HepG2 (cell line): ENCODE measurements around the gene NDRG3. TPM values are rescaled to one million over a fixed set of nuclear protein-coding genes. Genes with fewer than 3 reads are reported as not detected.
A peak's percentile ranks its signal among the peaks of the same experiment; 100 is the strongest.

Experiments used
- ARID4A ChIP-seq: sonication (generic); formaldehyde crosslinking; IDR thresholded peaks from 2 replicates; pipeline ENCODE4 v1.5.0; 2020; ENCODE audit warnings: mild to moderate bottlenecking, missing genetic modification reagents, borderline replicate concordance
- CAMTA2 ChIP-seq: sonication (generic); formaldehyde crosslinking; IDR thresholded peaks from 2 replicates; pipeline ENCODE4 v1.4.0; 2020; ENCODE audit warnings: mild to moderate bottlenecking, missing genetic modification reagents, borderline replicate concordance
- DMTF1 ChIP-seq: sonication (generic); formaldehyde crosslinking; IDR thresholded peaks from 2 replicates; pipeline ENCODE4 v1.4.0; 2020; ENCODE audit warnings: mild to moderate bottlenecking, missing genetic modification reagents
- HOXA9 ChIP-seq: sonication (generic); formaldehyde crosslinking; IDR thresholded peaks from 2 replicates; pipeline ENCODE4 v1.8.1; 2022; ENCODE audit warnings: missing genetic modification reagents, mild to moderate bottlenecking, moderate library complexity, borderline replicate concordance
- NFE2L1 ChIP-seq: sonication (generic); formaldehyde crosslinking; IDR thresholded peaks from 2 replicates; pipeline ENCODE4 v1.4.0; 2020; ENCODE audit warnings: missing genetic modification reagents, mild to moderate bottlenecking, borderline replicate concordance
- NPAS2 ChIP-seq: sonication (generic); formaldehyde crosslinking; IDR thresholded peaks from 2 replicates; pipeline ENCODE4 v1.8.0; 2022; ENCODE audit warnings: mild to moderate bottlenecking, missing genetic modification reagents, borderline replicate concordance
- POLR2AphosphoS5 ChIP-seq: IDR thresholded peaks from 2 replicates; pipeline ENCODE4 v1.6.1; 2012; ENCODE audit warnings: low read depth, low read length
- RAD21 ChIP-seq: fragments of 450-650 bp; formaldehyde crosslinking; IDR thresholded peaks from 2 replicates; pipeline ENCODE4 v1.5.0; 2020; ENCODE audit warnings: mild to moderate bottlenecking
- ZBTB49 ChIP-seq: sonication (generic); formaldehyde crosslinking; IDR thresholded peaks from 2 replicates; pipeline ENCODE4 v1.4.0; 2020; ENCODE audit warnings: missing genetic modification reagents, borderline replicate concordance
- ZFP1 ChIP-seq: IDR thresholded peaks from 2 replicates; pipeline ENCODE4 v1.6.1; 2016
- ZFP36L1 ChIP-seq: sonication (generic); formaldehyde crosslinking; IDR thresholded peaks from 2 replicates; pipeline ENCODE4 v1.8.0; 2022; ENCODE audit warnings: mild to moderate bottlenecking, missing genetic modification reagents, moderate library complexity
- ZNF562 ChIP-seq: sonication (generic); formaldehyde crosslinking; IDR thresholded peaks from 2 replicates; pipeline ENCODE4 v1.8.0; 2022; ENCODE audit warnings: missing genetic modification reagents, borderline replicate concordance
- ZNF564 ChIP-seq: sonication (generic); formaldehyde crosslinking; IDR thresholded peaks from 2 replicates; pipeline ENCODE4 v1.8.1; 2023; ENCODE audit warnings: mild to moderate bottlenecking, missing genetic modification reagents
- ZNF589 ChIP-seq: sonication (generic); formaldehyde crosslinking; conservative IDR thresholded peaks from 2 replicates; pipeline ENCODE4 v1.8.0; 2022; ENCODE audit warnings: mild to moderate bottlenecking, moderate library complexity, missing genetic modification reagents
- ZNF776 ChIP-seq: sonication (generic); formaldehyde crosslinking; IDR thresholded peaks from 2 replicates; pipeline ENCODE4 v1.4.0; 2020; ENCODE audit warnings: mild to moderate bottlenecking, missing genetic modification reagents
- ZNF790 ChIP-seq: sonication (generic); formaldehyde crosslinking; IDR thresholded peaks from 2 replicates; pipeline ENCODE4 v1.8.0; 2022; ENCODE audit warnings: missing genetic modification reagents, mild to moderate bottlenecking, borderline replicate concordance
- polyA plus RNA-seq, 8 experiments: library from polyadenylated mRNA; depleted of rRNA in 3 of 8; stranded (reverse) in 7 of 8; unstranded in 1 of 8; fragments of >200 nt; fragmentation: Illumina TruSeq in 4 of 8; extraction: Trizol in 4 of 8; gene quantifications; 2 replicates each; pipeline versions ENCODE4 v1.2.1 to v1.2.3, GENCODE V29; 2011 to 2016; ENCODE audit warnings: low read depth in 4 of 8, missing spikeins in 1 of 8, mixed read lengths in 1 of 8; ENCODE audit not compliant: insufficient read depth in 1 of 8
- total RNA-seq, 5 experiments: library from RNA; depleted of rRNA; stranded (reverse); fragments of >200 nt; fragmentation: Illumina TruSeq; extraction: Trizol; gene quantifications; 2 replicates each; pipeline ENCODE4 v1.2.3, GENCODE V29; 2016; ENCODE audit warnings: low read depth in 1 of 5

Gene NDRG3
- total and polyA plus RNA-seq, 2 of the 13 experiments (the other 11 are each of a cell fraction or from before 2014, with no cell fraction given) = 36.0 to 40.5 TPM

GRCh38 chr20:36754656-36755222, 8.8 kb upstream of the NDRG3 start (continued):
- TF ChIP-seq POLR2AphosphoS5 = no peak
- no peak for TF ChIP-seq DMTF1
- TF ChIP-seq ZNF776 (CRISPR knock-in tag) = no peak
- TF ChIP-seq NFE2L1 (CRISPR knock-in tag) = no peak
- no peak for TF ChIP-seq ZBTB49 (CRISPR knock-in tag)
- TF ChIP-seq HOXA9 = no peak
- TF ChIP-seq ARID4A (CRISPR knock-in tag) = peak; percentile 36; the same call in 1 of the 2 replicates
- TF ChIP-seq ZNF564 (CRISPR knock-in tag) = no peak
- no peak for TF ChIP-seq ZFP1 (CRISPR knock-in tag)
- peak; percentile 91 for TF ChIP-seq RAD21
- TF ChIP-seq ZFP36L1 (CRISPR knock-in tag) = no peak
- TF ChIP-seq ZNF562 (CRISPR knock-in tag) = no peak
- TF ChIP-seq ZNF790 = no peak
- TF ChIP-seq NPAS2 = no peak
- no peak for TF ChIP-seq CAMTA2 (CRISPR knock-in tag)
- TF ChIP-seq ZNF589 (CRISPR knock-in tag) = no peak
